MM.1S (cell line): Measurements from ENCODE around the gene KIF16B.

ENCODE experiments used
- CTCF ChIP-seq: fragments of 300-600 bp; sonication (generic); IDR thresholded peaks from 2 replicates; pipeline ENCODE4 v1.5.1; 2016; ENCODE audit warnings: antibody characterized with exemption, low read length, mixed read lengths
- EZH2 ChIP-seq: fragments of 300-600 bp; sonication (generic); optimal IDR thresholded peaks from 2 replicates; pipeline ENCODE3; 2017; ENCODE audit warnings: low read depth, mild to moderate bottlenecking, antibody characterized with exemption, low read length, mixed read lengths
- EZH2phosphoT487 ChIP-seq: fragments of 300-600 bp; sonication (generic); IDR thresholded peaks from 2 replicates; pipeline ENCODE4 v1.6.1; 2018; ENCODE audit warnings: antibody characterized with exemption, low read length

- TF ChIP-seq CTCF, result no peak
- TF ChIP-seq EZH2, result no peak
- TF ChIP-seq EZH2phosphoT487, result no peak
Observed at GRCh38 chr20:16427571-16427970, 145.7 kb downstream of the KIF16B start.
